NCI-H1417 treated with DMSO at 0.1 percent for 48 hours (cell line): ENCODE results near the gene STAT4.

Experiments
- DNase-seq: peaks from one replicate; lab custom pipeline; 2025; lab: John Stamatoyannopoulos, UW

The STAT4 gene

DNA sequence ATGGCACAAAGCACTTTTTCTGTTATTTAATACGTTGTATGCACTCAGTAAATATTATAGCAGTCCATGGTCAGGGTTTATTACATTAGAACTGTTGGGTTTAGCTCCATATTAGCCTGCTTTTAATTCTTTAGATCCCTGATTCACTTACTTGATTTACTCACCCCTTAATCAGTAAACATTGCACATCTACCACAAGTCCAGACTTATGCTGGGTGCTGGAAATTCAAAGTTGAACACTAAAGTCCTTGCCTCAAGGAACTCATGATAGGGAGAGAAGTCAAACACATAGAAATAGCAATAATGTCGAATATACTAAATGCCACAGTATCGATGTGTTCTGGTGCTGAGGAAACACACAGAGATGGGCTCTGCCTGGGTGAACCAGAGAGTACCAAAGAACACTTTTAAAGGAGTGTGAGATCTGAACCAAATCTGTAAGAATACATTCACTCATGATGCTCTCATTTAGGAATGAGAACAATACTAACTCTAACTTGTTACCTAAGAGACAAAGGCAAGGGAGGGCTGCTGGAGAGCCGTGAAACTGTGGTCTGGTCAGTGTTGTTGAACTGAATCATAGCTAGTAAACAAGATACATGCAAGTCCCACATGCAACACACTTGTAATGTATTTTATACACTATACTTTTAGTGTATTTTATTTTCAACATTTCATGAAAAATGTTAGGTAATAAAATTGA is 4.9 kb downstream of the STAT4 start:
- no peak for DNase-seq

DNA sequence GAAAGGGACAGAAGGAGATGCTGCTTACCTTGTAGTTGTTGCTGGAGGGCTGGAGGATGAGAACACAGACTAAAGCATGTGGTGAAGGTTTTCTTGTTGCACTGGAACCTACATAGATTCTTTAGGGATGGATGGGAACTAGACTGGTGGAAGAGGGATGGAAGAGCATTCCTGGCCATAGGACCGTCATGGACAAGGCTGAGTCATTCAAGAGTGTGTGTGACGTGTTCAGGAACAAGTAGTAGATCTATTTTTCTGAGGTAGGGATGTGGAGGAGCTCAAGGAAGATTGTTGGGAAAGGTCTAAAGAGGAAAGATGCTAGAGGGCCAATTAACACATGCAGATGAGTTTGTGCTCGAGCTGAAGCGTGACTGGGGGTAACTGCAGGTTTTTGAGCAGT is 6.6 kb downstream of the STAT4 start:
- DNase-seq: no peak

DNA sequence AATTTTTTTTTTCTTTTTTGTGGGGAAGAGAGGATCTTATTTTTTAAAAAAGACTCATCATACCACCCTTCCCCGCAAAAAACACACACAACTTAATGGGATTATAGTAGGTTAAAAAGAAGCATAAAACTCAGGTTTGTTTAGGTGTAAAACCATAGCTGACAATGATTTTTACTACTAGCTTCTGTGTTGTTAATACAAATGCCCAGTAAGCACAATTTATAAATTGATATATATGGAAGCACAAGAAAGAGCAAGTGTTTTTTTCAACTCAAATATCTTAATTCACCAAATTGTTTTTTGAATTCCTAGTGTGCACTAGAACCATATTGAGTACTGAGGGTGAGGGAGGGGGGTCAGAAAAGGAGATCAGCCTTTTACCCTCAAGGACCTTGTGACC is 7.0 kb downstream of the STAT4 start:
- no peak for DNase-seq

DNA sequence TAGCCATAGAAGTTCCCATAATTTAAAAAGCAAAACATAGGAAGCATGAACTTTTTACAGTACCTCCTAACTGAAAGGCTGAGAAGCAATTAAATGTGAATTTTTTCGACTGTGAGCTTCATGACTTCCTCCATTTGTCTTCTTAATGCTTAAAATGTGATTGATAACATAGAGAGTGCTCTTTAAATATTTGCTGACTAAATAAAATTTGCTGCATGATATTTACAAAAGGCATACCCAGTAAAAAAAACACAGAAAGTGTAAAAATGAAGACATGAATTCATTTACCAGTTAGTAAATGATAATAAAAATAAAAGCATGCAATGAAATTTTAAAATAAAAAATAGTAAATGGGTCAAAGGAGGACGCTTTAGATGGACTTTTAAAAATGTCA is 21.9 kb downstream of the STAT4 start:
- DNase-seq: no peak

DNA sequence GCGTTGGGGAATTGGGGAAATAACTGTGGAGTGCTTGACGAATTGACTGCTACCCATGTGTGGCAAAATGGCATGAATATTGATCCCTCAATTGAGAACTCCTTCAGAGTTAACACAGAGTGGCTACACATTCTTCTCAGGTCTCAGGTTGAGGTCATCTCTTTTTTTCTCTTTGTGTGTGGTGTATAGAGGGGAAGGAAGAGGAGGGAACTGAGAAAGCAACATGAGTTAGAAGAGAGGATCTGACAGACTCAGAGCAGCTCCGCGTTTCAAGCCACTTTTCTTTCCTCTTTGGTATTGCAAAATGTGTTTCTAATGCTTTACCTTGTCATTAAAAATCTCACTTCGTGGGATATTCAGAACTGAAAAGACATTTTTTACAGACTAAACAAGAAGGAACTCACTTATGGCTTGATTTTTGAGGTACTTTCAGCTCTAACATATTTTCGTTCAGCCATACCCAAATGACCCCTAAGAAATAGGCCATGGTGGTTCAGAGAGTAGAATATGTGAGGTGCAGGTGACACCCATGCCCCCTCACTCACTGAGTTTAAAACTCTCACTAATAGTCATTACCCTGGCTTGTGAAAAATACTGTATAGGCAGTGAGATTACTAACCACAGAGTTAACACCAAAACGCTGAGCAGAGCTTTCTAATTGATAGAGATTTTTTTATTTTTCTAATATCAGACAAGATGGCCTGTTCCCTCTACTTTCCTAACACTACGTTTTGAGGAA is 22.5 kb downstream of the STAT4 start:
- no peak for DNase-seq

DNA sequence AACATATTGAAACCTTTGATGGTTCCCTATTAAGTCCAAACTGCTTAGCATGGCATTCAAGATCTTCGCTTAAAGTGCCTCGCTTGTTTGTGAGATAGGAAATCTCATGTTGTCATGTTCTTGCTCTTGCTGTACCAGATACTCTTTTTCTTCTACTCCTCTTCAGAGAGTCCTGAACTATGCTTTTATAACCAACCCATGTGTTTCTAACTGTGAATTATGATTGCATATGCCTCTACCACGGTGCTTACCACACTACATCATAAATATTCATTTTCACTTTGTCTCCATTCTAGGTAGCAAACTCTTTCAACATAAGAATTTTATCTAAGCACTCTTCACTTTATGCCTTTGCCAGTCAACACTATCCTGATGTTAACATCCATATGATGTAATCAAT is 23.6 kb downstream of the STAT4 start:
- no peak for DNase-seq

DNA sequence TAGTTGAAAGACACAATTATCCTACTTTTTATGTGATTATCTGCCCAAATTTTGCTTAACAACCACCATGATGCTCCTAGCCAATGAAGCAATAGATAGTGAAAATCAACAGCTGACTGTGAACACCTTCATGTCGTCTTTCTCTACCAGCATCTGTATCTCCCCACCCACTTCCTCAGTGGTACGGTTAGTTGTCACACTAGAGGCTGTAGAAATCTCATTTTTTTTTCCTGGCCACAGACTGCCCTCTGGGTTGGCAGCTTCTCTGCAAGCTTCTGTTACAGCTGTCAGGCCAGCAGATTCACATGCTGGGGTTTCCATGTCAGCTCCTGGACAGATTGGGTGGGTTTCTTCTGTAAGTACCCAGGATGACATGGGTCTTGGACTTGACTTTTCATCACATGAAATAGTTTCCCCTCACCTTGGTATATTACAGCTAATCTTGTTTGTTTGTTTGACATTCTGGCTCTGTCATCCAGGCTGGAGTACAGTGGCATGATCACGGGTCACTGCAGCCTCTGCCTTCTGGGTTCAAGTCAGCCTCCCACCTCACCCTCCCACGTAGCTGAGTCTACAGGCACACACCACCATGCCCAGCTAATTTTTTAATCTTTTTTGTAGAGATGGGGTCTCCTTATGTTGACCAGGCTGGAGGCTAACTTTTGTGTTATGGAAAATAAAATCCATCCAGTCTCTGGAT is 24.3 kb downstream of the STAT4 start:
- no peak for DNase-seq

DNA sequence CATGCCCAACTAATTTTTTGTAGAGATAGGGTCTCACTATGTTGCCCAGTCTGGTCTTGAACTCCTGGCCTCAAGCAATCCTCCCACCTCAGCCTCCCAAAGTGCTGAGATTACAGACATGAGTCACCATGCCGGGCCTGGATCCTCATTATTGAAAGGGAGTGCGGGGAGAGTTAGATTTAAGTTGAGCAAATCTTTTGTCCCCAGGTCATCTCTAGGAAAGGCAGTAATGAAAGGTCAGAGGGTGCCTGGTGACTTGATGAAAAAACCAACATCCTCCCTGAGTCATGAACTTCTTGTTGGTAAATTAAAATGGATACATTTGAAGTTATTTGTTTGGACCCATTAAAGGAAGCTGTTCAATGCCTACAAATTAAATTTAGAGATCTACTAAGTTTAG is 25.1 kb downstream of the STAT4 start:
- DNase-seq: no peak

DNA sequence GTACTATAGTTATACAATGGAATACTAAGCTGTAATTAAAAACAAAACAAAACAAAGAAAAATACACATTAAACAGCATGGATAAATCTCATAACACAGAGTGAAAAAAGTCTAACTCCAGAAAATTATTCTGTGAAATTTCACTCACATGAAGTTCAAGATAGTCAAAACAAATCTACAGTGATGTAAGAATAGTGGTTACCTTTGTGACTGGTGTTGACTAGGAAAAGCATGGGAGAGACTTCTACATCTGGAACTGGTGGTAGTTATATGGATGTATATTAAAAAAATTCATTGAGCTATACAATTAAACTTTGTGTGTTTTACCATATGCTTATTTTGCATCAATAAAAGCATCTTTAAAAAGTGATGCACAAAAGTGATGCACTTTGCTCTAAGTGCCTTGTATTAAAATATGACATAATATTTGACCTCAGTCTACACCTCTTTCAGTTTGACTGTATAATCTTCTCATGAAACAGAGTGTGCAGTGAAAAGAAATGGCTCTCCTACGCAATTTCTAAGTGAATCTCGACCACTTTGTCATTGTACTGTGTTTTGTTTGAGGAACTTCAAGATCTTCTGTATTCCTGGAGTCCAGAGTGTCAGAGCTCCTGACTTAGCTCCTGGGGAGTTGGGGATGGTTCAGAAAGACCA is 28.0 kb downstream of the STAT4 start:
- no peak for DNase-seq

DNA sequence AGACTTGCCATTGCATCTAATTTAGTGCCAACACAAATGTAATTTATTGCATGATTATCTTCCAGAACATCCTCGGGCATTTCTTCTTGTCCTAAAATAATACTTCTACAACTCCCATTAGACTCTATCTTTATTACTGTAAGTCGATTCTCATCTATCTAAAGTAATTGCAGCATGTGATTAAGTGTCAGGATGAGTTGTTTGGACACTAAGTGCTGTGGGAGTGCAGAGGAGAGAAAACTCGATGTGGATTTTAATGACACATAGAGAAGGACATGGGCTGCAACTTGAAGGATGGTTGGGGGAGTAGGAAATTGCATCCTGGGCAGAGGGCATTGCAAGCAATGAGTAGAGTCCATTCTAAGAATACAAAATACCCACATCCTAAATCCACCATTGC is 33.5 kb downstream of the STAT4 start:
- DNase-seq: no peak

DNA sequence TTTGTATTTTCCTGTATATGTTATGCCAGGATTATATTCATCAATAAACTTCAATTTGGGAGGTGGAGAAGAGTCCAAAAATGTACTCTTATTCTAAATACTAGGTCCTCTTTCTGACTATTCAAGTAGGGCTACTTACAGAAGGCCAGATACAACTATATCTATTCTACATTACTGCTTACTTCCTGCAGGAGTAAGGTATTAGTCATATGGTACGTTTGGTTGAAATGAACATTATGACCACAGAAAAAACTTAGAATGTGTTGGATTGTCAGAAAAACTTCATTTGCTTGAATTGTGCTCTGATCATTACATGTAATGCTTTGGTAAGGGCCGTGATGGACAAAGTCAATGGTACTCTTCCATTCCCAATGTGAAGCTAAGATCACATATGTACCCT is 35.0 kb downstream of the STAT4 start:
- DNase-seq: no peak

DNA sequence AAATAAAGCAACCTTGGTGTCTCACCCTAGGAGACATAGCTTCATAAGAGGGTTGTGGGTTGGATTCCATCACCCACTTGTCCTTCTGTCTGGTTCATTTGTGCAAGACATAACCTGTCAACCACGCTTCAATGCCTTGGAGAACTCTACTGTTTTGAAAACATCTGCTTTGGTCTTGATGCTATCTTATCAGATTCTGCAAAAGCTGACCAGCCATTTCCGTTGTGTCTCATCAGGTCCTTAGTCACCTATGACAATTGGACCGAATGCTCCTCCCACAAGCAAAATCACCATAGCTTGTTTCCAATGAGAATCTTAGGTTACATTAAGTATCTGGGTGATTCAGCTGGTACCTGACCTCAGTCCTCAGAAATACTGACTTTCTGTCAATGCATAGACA is 35.4 kb downstream of the STAT4 start:
- DNase-seq: no peak

DNA sequence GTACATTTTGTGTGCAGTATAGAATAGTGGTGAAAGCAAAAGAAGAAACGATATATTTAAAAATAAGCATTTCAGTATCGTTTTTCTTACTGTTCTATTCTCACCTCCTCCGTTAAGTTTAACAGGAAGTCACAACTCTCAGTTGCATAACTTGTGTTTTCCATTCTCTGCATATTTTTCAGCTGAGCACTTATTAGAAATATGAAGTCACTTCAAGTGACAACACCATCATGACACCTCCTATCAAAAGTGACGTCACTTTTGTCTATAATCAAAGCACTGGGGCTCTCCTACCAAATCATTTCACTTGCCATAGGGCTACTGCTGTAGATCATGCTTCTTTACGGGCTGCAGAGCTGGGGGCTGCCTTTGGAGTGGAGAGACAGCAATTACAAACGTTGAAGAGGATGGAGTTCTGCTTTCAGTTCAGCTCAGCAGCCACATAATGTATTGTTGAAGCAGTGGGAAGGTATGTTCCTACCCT is 36.3 kb downstream of the STAT4 start:
- no peak for DNase-seq

DNA sequence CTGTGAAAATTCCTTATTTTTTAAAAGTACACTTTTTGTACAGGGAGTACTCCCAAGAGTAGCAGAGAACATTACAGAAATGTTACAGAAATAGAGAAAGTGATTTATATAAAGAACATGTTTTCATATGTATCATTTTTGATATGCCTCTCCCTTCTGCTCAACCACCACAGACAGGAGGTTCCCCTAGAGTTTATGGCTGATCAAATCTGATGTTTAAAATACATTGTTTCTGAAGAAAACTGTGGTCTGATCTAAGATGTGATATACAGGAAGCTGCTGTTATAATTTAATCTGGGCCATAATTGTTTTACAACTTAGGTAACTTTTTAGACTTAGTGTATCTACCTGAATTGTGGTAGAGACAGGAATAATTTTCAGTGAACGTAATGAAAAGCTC is 37.0 kb downstream of the STAT4 start:
- DNase-seq: no peak

DNA sequence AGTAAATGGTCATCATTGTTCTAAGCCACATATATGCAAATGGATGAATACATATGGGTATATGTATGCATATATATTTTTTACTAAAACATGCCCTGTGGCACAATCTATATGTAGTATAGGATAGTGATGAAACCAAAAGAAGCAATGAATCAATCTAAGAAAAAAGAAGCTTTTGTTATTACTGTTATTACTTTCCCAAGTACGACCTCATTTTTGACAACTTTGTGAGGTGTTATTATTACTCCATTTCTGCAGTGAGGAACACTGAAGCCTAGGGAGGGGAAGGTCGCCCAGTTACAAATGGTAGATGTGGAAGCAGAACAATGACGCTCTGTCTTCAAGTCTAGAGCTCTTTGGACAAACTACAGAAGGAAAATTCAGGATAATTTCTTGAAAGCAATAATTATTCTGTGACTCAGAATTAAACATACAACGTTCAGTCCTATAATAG is 38.3 kb downstream of the STAT4 start:
- DNase-seq: no peak

DNA sequence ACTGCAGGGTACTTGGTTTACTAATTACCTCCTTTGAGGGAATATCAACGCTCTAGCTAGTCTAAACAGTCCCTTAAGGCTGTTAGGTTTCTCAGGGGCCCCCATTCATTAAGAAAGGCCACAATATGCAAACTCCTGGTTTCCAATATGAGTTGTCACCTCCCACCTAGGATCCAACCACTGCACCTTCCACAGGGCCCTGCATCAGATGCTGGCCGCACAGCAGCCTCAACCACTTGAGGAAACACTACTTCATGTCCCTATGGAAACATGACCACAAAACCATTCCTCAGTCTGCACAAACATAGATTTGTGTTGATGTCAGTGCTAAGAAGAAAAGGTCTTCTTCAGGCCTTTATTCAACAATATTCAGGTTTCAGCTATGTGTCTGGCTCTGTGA is 40.9 kb downstream of the STAT4 start:
- no peak for DNase-seq

DNA sequence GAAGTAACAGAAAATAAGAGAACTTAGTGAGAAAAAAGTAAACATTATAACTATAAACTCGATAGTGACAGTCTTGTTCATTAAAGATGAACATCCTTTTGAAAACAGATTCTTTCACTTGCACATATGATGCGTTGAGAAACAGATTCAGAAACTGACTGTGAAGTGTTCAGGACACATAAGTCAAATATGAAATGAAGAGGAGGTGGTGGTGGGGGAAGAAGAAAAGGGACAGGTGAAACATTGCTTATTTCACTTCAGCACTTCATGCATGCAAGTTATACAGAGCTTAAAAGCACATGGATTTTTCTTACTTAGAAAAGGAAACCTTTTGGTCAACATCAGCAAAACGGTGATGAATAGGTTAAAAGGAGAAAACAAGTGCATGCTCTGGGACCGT is 42.5 kb downstream of the STAT4 start:
- DNase-seq: no peak

DNA sequence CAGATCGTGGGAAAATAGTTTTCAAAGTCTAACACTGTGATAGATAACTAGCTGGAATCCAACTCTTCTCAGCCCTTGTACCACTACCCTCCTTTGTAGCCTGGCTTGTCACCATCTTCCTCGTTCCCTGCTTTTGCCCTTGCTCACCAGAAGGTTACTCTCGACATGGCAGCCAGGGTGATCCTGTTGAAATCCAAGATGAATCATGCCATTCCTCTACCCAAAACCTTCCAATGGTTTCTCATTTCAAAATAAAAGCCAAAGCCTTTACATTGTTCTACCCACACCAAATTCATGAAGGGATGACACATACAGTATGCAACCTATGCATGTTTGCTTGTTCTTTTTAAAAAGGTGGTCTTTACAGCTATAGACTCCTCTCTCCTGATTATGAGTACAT is 45.7 kb downstream of the STAT4 start:
- DNase-seq: no peak

DNA sequence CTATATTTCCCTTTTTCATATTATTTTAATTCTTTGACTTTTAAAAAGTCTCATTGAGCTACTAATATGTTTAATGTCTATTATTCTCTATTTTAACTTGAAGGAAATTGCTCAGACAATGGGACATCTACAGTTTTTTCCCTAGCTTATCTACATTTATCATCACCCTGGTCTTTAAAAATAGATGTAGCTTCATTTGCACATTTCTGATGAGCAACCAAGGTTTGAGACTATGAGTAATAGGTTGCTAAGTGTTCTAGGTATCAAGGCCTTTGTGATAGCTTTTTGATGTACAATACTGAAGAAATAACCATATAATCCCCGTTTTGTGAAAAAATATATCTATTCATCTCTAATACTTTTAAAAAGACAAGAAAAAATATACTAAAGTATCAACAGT is 47.0 kb downstream of the STAT4 start:
- no peak for DNase-seq

DNA sequence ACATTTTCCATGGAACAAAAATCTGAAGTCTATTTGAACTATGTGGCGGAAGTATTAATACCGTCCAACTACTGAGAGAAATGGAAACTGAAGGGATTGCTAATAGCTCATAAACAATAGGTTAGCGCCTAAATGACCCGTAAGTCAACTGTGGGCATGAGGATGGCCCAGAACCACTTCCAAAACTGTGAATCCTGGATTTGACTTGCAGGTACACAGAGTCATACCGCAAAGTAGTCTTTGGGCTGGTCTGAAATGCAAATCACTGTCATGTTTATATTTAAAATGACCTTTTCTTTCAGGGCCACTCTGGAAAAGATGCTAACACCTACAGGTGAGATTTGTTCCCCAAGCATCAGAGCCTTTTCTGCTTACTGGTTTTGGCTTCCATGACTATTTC is 50.6 kb downstream of the STAT4 start:
- no peak for DNase-seq

DNA sequence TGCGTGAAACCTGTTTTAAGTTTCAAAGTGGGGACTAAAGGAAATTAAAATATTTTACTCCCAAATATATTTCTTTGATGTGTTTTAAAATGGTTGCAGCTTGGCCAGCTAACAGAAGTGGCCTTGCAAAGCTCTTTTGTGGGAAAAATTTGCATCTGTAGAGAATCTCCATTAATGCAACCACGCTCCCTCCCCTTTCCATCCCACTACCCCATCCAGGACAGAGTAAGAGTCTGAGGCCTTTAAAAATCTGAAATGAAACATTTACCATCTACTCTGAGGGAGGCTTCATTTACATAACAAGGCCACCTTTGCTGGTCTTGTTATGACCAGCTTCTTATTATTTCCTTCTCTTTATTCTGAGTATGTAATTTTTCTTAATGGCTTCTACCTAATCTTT is 63.5 kb downstream of the STAT4 start:
- no peak for DNase-seq

DNA sequence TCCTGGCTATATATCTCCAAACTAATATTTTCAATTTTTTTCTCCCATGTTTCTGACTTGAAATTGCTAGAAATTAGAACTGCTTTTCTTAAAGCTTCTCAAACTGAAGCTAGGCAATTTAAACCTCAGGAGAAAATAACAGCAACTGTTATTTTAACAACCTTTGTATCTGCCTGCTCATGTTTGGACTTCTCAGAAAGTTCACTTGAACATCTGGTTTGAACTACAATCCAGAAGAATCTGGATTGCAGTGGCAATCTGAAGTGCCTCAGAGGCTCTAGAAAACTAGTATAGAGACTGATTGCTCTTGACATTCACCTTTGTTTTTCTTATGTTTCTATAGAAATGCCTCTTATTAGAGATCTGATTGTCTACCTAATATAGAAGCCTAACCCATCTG is 64.1 kb downstream of the STAT4 start:
- DNase-seq: no peak

DNA sequence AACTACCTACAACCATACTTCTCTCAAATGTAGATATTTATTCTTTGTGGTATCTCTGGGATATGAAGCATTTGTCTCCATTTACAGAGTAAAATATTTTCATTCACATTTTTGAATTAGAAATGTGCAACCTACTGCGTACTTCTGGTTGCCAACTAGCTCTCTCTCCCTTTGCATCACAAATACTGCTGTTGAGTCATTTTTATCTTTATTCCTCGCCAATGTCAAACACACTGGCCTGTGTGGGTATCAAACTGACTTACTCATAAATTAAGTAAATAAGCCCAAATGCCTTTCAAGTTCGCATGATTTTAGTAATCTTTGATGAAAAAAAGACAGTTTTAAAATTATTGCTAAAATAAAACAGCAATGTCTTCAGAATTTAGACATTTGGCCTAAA is 67.3 kb downstream of the STAT4 start:
- DNase-seq: no peak
